GM18861 (cell line): ENCODE results near the gene NUF2.
"Not testable (repeated sequence)": the region's sequence is repeated elsewhere in the genome, so short reads cannot be mapped to it uniquely, and the experiment has no call there.

Experiments used
- ATAC-seq: cut with Tn5 transposase; IDR thresholded peaks from one replicate; pipeline ENCODE4 v1.9.1; 2021; ENCODE audit not compliant: unreplicated experiment

The NUF2 gene

DNA sequence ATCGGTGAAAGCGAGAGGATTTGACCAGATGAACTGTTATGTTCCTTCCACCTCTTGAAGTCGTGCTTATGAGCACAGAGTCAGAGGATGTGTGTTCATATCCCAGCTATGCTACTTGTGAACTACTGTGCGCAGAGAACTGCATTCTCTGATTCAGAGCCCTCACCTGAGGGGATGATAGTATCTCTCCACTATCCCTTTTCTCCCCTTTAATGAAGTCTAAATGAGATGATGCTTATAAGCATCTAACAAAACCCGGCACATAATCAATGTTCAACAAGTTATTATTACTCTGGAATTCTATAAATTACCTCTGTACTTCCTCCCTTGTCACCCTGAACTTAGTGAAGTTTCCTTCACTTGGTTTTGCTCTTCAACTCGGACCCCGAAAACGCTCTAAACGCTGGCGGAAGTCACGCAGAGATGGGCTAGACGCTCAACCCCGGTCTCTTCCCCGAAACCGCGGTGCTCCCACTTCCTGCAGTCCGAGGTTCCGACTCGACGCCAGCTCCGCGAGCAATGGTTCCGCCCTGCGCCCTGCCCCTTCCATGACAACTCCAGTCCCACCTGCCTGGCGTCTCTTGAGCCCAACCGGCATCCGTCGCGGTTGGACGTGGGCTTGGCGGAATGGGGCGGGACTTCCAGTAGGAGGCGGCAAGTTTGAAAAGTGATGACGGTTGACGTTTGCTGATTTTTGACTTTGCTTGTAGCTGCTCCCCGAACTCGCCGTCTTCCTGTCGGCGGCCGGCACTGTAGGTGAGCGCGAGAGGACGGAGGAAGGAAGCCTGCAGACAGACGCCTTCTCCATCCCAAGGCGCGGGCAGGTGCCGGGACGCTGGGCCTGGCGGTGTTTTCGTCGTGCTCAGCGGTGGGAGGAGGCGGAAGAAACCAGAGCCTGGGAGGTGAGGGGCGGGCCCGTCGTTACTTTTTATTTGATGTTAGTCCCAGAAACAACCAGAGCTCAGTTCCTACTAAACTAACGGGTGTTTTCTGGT, at the start of gene NUF2:
Gene NUF2, plus strand, starts transcription at position 644 of the 995 bp plus-strand sequence. CDS start 4,098 bp downstream, outside the sequence.
- ATAC-seq = peak; percentile 88

DNA sequence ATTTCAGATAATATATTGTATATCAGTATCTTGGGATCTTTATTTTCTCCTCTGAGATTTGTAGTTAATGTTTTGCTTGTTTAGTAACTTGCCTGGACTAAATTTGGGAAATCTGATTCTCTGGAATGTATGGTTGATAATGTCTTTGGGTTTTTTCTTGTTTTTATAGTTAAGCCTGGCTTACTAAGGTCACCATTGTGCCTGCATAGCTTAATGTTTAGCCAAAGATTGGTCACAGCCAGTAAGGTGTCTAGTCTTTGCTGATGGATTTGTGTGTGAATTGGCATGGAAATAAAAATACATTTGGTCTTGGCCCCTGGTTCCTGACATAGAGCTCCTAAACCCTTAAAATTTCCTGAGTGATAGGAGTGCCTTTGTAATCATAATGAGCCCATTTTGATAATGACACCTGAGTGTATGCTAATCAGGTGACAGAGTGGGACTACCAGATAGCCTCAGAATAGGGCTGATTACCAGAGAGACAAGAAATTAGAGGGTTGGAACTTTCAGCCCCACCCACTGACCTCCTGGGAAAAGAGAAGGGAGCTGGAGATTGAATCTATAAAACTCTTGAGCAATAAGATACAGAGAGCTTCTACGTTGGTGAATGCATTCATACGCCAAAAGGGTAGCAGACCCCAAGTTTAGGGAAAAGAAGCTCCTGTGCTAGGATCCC, 47.9 kb upstream of the NUF2 start:
- no peak for ATAC-seq

GRCh38 chr1:163275222-163275621, 46.5 kb upstream of the NUF2 start:
- ATAC-seq = no peak

- ATAC-seq = no peak
Measured at GRCh38 chr1:163278602-163279001, 43.2 kb upstream of the NUF2 start.

GRCh38 chr1:163284867-163285266, 36.9 kb upstream of the NUF2 start:
- not testable (repeated sequence) for ATAC-seq

DNA sequence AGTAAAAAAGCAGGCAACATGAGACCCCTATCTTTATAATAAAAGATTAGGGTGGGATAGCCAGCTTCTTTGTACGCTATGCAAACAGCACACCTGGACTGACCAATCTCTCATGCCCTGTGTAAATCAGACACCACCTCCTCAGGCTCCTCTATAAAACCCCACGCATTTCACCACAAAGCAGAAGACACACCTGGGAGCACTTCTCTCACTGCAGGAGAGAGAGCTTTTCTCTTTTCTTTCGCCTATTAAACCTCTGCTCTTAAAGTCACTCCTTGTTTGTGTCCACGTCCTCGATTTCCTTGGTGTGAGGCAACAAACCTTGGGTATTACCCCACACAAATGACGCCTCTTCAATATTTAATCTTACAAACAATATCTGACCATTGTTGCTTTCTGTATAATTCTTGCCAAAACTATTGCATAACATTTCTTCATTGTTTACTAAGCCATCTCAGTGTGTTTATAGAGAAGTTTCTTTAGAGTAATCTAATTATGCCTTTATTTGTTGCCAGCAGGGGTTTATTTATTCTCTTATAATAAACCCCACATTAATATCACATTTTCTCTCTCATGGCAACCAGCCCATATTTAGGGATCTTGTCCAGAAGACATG, 31.6 kb upstream of the NUF2 start:
- no peak for ATAC-seq

DNA sequence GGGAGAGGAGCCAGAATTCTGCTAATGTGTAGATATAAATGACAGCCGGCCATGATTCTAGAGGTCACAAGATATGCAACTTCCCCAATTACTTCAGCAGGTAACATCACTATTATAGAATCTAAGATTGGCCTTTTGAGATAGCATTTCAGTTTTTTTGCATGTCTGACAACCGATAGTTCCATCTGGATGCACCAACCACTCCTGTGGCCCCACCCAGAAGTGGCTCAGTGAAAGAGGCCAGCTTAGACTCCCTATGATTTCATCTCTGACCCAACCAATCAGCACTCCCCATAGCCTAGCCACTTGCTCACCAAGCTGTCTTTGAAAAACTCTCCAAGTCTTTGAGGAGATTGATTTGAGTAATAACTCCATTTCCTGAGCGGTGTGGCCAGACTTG, 30.3 kb upstream of the NUF2 start:
- no peak for ATAC-seq

DNA sequence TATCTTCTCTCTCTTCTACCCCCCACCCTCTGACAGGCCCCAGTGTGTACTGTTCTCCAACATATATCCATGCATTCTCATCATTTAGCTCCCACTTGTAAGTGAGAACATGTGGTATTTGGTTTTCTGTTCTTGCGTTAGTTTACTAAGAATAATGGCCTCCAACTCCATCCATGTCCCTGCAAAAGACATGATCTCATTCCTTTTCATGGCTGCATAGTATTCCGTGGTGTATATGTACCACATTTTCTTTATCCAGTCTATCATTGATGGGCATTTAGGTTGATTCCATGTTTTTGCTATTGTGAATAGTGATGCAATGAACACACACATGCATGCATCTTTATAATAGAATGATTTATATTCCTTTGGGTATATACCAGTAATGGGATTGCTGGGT, 29.6 kb upstream of the NUF2 start:
- ATAC-seq = not testable (repeated sequence)

GRCh38 chr1:163293497-163293896, 28.3 kb upstream of the NUF2 start:
- ATAC-seq = not testable (repeated sequence)

GRCh38 chr1:163295949-163296348, 25.8 kb upstream of the NUF2 start:
- no peak for ATAC-seq

DNA sequence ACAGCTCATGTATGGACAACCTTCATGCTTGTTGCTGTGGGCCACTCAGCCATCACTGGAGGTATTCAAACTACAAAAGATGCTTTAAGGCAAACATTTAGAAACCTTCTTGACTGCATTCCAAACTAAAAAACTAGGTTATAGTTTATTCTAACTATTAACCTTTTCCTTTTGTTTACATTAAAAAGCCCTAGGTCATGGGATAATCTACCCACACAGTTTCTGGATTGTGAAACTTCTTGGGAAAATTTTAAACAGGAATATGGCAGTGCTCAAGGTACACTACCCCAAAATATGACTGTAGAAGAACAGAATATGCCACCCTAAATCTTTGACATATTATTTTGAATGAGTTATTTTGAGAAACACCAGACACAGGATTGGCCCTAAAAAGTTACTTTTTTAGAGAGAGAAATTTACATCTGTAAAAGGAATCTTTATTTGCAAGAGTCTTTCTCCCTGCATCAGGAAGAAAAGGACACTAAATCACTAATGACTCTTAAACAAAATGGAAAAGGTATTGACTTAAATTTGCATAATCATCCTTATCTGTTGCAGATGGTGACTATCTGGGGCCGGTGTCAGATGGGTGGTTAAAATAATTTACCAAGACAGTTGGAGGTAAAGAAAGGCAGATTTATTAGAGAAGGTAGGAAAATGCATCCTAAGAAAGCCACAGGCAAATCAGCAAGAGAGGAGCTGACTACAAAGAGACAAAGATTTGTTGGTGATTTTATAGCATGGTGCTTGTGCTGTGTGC, 25.1 kb upstream of the NUF2 start:
- ATAC-seq = no peak

DNA sequence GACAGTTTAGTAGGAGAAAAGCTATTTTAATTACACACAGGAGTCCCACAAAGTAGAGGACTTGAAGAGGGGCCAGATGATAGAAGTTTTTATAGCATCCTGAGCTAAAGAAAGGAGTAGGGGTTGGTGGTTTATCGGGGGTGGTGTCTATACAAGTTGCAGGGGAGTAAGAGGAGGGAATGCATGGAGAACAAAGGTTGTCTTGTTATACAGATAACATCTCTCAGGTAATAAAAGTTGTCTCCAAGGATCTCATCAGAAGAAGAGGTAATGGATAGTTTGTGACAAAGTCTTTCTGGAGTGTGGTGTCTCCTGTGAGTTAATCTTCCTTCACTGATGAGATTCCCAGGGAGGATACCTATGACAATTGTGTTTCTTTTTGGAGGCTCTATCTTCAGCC, 23.4 kb upstream of the NUF2 start:
- ATAC-seq = no peak

- ATAC-seq = no peak
Measured at GRCh38 chr1:163300568-163300967, 21.2 kb upstream of the NUF2 start.

GRCh38 chr1:163303561-163303960, 18.2 kb upstream of the NUF2 start:
- ATAC-seq = no peak

- no peak for ATAC-seq
Measured at GRCh38 chr1:163305441-163305840, 16.3 kb upstream of the NUF2 start.

- ATAC-seq = no peak
Measured at GRCh38 chr1:163307479-163308171, 14.1 kb upstream of the NUF2 start.

DNA sequence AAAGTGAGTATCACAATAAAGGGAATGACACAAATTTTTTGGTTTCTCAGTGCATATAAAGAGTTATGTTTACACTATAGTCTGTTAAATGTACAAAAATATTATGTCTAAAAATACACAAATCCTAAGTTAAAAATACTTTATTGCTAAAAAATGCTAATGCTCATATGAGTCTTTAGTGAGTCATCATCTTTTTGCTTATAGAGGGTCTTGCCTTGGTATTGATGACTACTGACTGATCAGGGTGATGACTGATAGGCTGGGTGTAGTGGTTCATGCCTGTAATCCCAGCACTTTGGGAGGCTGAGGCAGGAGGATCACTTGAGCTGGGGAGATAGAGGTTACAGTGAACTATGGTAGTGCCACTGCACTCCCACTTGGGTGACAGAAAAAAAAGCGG, 12.9 kb upstream of the NUF2 start:
- ATAC-seq = no peak

- ATAC-seq = no peak
Measured at GRCh38 chr1:163315773-163316374, 5.9 kb upstream of the NUF2 start.

DNA sequence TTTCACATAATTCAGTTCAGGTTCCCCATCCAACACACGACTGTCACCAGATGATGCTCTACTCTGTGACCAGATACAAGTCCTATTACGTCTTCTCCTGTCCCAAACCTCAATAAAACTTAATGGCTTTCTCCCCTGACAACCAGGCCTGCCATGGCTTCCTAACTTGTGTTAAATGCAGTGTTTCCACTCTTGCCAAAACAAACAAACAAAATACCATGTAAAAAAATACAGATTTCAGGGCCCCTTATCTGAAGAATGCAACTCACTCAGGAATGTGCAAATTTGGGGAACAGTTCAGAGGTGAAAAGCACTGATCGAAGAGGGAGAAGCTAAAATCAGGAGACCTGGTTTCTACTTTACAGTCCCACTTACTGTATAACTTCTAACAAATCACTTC, 863 bp upstream of the NUF2 start:
- ATAC-seq = no peak

DNA sequence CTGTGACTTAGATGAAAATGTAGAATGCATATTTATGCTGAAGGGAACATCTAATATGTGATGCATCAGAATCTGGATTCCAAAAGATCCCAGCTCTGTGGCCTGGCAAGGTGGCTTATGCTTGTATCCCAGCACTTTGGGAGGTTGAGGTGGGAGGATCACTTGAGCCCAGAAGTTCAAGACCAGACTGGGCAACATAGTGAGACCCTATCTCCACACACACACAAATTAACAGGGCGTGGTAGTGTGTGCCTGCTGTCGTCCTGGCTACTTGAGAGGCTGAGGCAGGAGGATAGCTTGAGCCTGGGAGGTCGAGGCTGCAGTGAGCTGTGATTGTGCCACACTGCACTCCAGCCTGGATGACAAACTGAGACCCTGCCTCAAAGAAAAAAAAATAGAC, 1.6 kb downstream of the NUF2 start:
- not testable (repeated sequence) for ATAC-seq
